IMR-90 (cell line): ENCODE data around the gene GDF15. TPM values are rescaled to one million over a fixed set of nuclear protein-coding genes. Genes with fewer than 3 reads are reported as not detected.

ENCODE experiments used
- ATAC-seq: fragments of 200-7000 bp; cut with Tn5 transposase; 2 replicates; pipeline ENCODE4 v1.9.1; 2020; ENCODE audit warnings: low read depth, mild to moderate bottlenecking, moderate library complexity
- BruUV-seq: library from RNA; stranded (reverse); fragments of 400-500 nt; replicated peaks from 2 replicates; lab custom pipeline; 2021; lab: Mats Ljungman, UMichigan
- CTCF ChIA-PET: fragments of 300-600 bp; formaldehyde crosslinking; extraction: SDS; loops from one replicate; lab custom pipeline; 2021; ENCODE audit warnings: antibody characterized with exemption; lab: Yijun Ruan, JAX
- POLR2A ChIA-PET: fragments of 300-600 bp; sonication (Branson Sonifier 250); formaldehyde crosslinking; loops from one replicate; lab custom pipeline; 2022; ENCODE audit warnings: antibody characterized with exemption; ENCODE audit not compliant: unreplicated experiment; lab: Charles Lee
- DNase-seq: peaks from one replicate; pipeline ENCODE4 v3.0.0; 2013
- H2AFZ ChIP-seq: replicated peaks from 2 replicates; pipeline ENCODE3; 2013; ENCODE audit warnings: low read length, mild to moderate bottlenecking; ENCODE audit not compliant: poor library complexity
- H2AK5ac ChIP-seq: 2 replicates; pipeline ENCODE4 v1.6.1; 2013; ENCODE audit warnings: low read depth, low read length, inconsistent platforms
- H2AK9ac ChIP-seq: replicated peaks from 2 replicates; pipeline ENCODE3; 2013; ENCODE audit warnings: mild to moderate bottlenecking, low read depth, low read length, moderate library complexity; ENCODE audit not compliant: poor library complexity
- H2BK120ac ChIP-seq: 2 replicates; pipeline ENCODE4 v1.6.1; 2013; ENCODE audit warnings: low read depth, low read length, inconsistent platforms
- H2BK15ac ChIP-seq: 3 replicates; pipeline ENCODE4 v1.6.1; 2013; ENCODE audit warnings: low read depth, low read length, inconsistent platforms
- H2BK20ac ChIP-seq: 2 replicates; pipeline ENCODE4 v1.6.1; 2013; ENCODE audit warnings: low read depth, mild to moderate bottlenecking, inconsistent platforms, low read length, moderate library complexity
- H2BK5ac ChIP-seq: 2 replicates; pipeline ENCODE4 v1.6.1; 2013; ENCODE audit warnings: mild to moderate bottlenecking, low read depth, low read length, inconsistent platforms; ENCODE audit not compliant: poor library complexity, severe bottlenecking
- H3K14ac ChIP-seq: replicated peaks from 2 replicates; pipeline ENCODE4 v1.6.1; 2013; ENCODE audit warnings: low read depth, low read length, inconsistent platforms
- H3K18ac ChIP-seq: 2 replicates; pipeline ENCODE4 v1.6.1; 2013; ENCODE audit warnings: low read depth, low read length, control low read depth
- H3K23ac ChIP-seq: 2 replicates; pipeline ENCODE4 v1.6.1; 2013; ENCODE audit warnings: low read depth, low read length, inconsistent platforms
- H3K27ac ChIP-seq: 2 replicates; pipeline ENCODE4 v1.5.1; 2013; ENCODE audit warnings: mild to moderate bottlenecking, control low read depth, low read length; ENCODE audit not compliant: insufficient read depth
- H3K27me3 ChIP-seq: 2 replicates; pipeline ENCODE4 v1.6.1; 2013; ENCODE audit warnings: low read length; ENCODE audit not compliant: control insufficient read depth, insufficient read depth
- H3K36me3 ChIP-seq: 2 replicates; pipeline ENCODE4 v1.6.1; 2013; ENCODE audit warnings: low read length, mixed read lengths; ENCODE audit not compliant: control insufficient read depth, insufficient read depth
- H3K4ac ChIP-seq: 2 replicates; pipeline ENCODE4 v1.6.1; 2013; ENCODE audit warnings: low read depth, low read length, inconsistent platforms
- H3K4me1 ChIP-seq: 2 replicates; pipeline ENCODE4 v1.6.1; 2013; ENCODE audit warnings: low read length, mixed read lengths; ENCODE audit not compliant: control insufficient read depth, insufficient read depth
- H3K4me2 ChIP-seq: 2 replicates; pipeline ENCODE4 v1.6.1; 2013; ENCODE audit warnings: low read depth, mild to moderate bottlenecking, control low read depth, low read length, moderate library complexity
- H3K4me3 ChIP-seq: 2 replicates; pipeline ENCODE4 v1.5.1; 2013; ENCODE audit warnings: low read depth, mild to moderate bottlenecking, control low read depth, low read length, moderate library complexity; ENCODE audit not compliant: insufficient read depth
- H3K56ac ChIP-seq: 2 replicates; pipeline ENCODE4 v1.6.1; 2013; ENCODE audit warnings: low read length, inconsistent platforms; ENCODE audit not compliant: insufficient read depth; ENCODE audit errors: extremely low read depth
- H3K79me1 ChIP-seq, 2 experiments: 2 replicates each; pipeline ENCODE4 v1.6.1; 2013; ENCODE audit warnings: low read length in 2 of 2, inconsistent platforms in 1 of 2, low read depth in 1 of 2
- H3K9ac ChIP-seq: 2 replicates; pipeline ENCODE4 v1.6.1; 2013; ENCODE audit warnings: low read depth, low read length, control low read depth
- H3K9me1 ChIP-seq: 2 replicates; pipeline ENCODE4 v1.6.1; 2013; ENCODE audit warnings: low read length, inconsistent platforms; ENCODE audit not compliant: insufficient read depth
- H3K9me3 ChIP-seq: 2 replicates; pipeline ENCODE4 v1.6.1; 2013; ENCODE audit warnings: low read length; ENCODE audit not compliant: control insufficient read depth, insufficient read depth
- H4K20me1 ChIP-seq: 2 replicates; pipeline ENCODE4 v1.6.1; 2013; ENCODE audit warnings: low read length, inconsistent platforms; ENCODE audit not compliant: insufficient read depth
- H4K5ac ChIP-seq: 2 replicates; pipeline ENCODE4 v1.6.1; 2013; ENCODE audit warnings: mild to moderate bottlenecking, low read depth, low read length, control low read depth
- H4K8ac ChIP-seq, 2 experiments: 2 replicates each; pipeline ENCODE4 v1.6.1; 2013; ENCODE audit warnings: low read depth in 2 of 2, low read length in 2 of 2, control low read depth in 1 of 2, inconsistent platforms in 1 of 2
- H4K91ac ChIP-seq: 2 replicates; pipeline ENCODE4 v1.6.1; 2013; ENCODE audit warnings: low read depth, low read length, inconsistent platforms; ENCODE audit not compliant: insufficient read depth
- BHLHE40 ChIP-seq: fragments of 150-350 bp; IDR thresholded peaks from 2 replicates; pipeline ENCODE4 v1.6.1; 2016; ENCODE audit warnings: mild to moderate bottlenecking, low read depth, low read length
- CEBPB ChIP-seq: IDR thresholded peaks from 2 replicates; pipeline ENCODE4 v1.6.1; 2012; ENCODE audit warnings: low read depth, low read length, improper control_type of control experiment
- FOS ChIP-seq: fragments of 150-350 bp; IDR thresholded peaks from 2 replicates; pipeline ENCODE4 v1.6.1; 2016; ENCODE audit warnings: low read depth, low read length
- MAFK ChIP-seq: IDR thresholded peaks from 2 replicates; pipeline ENCODE4 v1.6.1; 2012; ENCODE audit warnings: low read depth, low read length, improper control_type of control experiment
- MAZ ChIP-seq: IDR thresholded peaks from 2 replicates; pipeline ENCODE4 v1.6.1; 2012; ENCODE audit warnings: low read depth, mild to moderate bottlenecking, low read length, improper control_type of control experiment, moderate library complexity, borderline replicate concordance
- MXI1 ChIP-seq: IDR thresholded peaks from 2 replicates; pipeline ENCODE4 v1.6.1; 2012; ENCODE audit warnings: low read depth, mild to moderate bottlenecking, low read length, moderate library complexity, borderline replicate concordance
- NFE2L2 ChIP-seq: fragments of 150-350 bp; IDR thresholded peaks from 2 replicates; pipeline ENCODE4 v1.6.1; 2016; ENCODE audit warnings: low read depth, mild to moderate bottlenecking, low read length
- POLR2A ChIP-seq: IDR thresholded peaks from 2 replicates; pipeline ENCODE4 v1.6.1; 2012; ENCODE audit warnings: mild to moderate bottlenecking, low read depth, low read length
- RAD21 ChIP-seq: IDR thresholded peaks from 2 replicates; pipeline ENCODE4 v1.6.1; 2012; ENCODE audit warnings: low read length, improper control_type of control experiment
- RCOR1 ChIP-seq: IDR thresholded peaks from 2 replicates; pipeline ENCODE4 v1.6.1; 2012; ENCODE audit warnings: mild to moderate bottlenecking, low read length, improper control_type of control experiment; ENCODE audit not compliant: insufficient replicate concordance
- RFX5 ChIP-seq: IDR thresholded peaks from 2 replicates; pipeline ENCODE4 v1.8.0; 2012; ENCODE audit warnings: low read depth, mild to moderate bottlenecking, low read length, moderate library complexity
- SMC3 ChIP-seq: fragments of 150-350 bp; IDR thresholded peaks from 2 replicates; pipeline ENCODE4 v1.6.1; 2016; ENCODE audit warnings: low read depth, mild to moderate bottlenecking, antibody characterized with exemption, low read length, moderate library complexity
- WGBS, 2 experiments: methylation state at CpG; one replicate each; pipeline versions ENCODE4 v1.1.5 to v1.1.7; 2013; ENCODE audit warnings: missing lambda C conversion rate in 2 of 2; ENCODE audit not compliant: insufficient read length in 1 of 2; ENCODE audit errors: extremely low coverage in 2 of 2; 5-methylcytosine and 5-hydroxymethylcytosine counted together
- dilution Hi-C: fragments of 300-500 bp; cut with HindIII; formaldehyde crosslinking; loops from one replicate; pipeline ENCODE4 v1.14.3; 2018; ENCODE audit warnings: low sequenced_read_pairs; ENCODE audit not compliant: unreplicated experiment
- in situ Hi-C: fragments of 300-500 bp; cut with MboI; formaldehyde crosslinking; loops from 3 replicates; pipeline ENCODE4 v1.14.3; 2019; ENCODE audit warnings: low sequenced_read_pairs, inconsistent platforms, mixed read lengths
- intact Hi-C: fragments of 100-400 bp; cut with micrococcal nuclease; formaldehyde crosslinking; loops from 2 replicates; pipeline ENCODE4 v1.10.0; 2022
- polyA plus RNA-seq, 3 experiments: library from polyadenylated mRNA; depleted of rRNA; stranded (reverse); fragments of >200 nt; gene quantifications; 2 replicates each; pipeline ENCODE4 v1.2.3, GENCODE V29; 2012; ENCODE audit warnings: low replicate concordance in 1 of 3
- total RNA-seq: library from RNA; depleted of rRNA; stranded (reverse); fragments of >200 nt; gene quantifications from 2 replicates; pipeline ENCODE4 v1.2.3, GENCODE V29; 2012
- TF ChIP-seq, protein P1 (sequence below): fragments of 150-350 bp; IDR thresholded peaks from 2 replicates; pipeline ENCODE4 v1.6.1; 2016; ENCODE audit warnings: low read depth, mild to moderate bottlenecking, low read length, moderate library complexity, borderline replicate concordance
- TF ChIP-seq, protein P2 (sequence below): fragments of 150-350 bp; IDR thresholded peaks from 2 replicates; pipeline ENCODE4 v1.6.1; 2017; ENCODE audit warnings: mild to moderate bottlenecking, antibody characterized with exemption, low read length, low read depth
- TF ChIP-seq, protein P3 (sequence below): conservative IDR thresholded peaks from 2 replicates; pipeline ENCODE4 v1.5.1; 2012; ENCODE audit warnings: mild to moderate bottlenecking, low read depth, low read length, improper control_type of control experiment

Gene GDF15
- total and polyA plus RNA-seq, 2 of the 4 experiments (the other 2 are of a cell fraction) = 5.6 to 49.8 TPM

DNA sequence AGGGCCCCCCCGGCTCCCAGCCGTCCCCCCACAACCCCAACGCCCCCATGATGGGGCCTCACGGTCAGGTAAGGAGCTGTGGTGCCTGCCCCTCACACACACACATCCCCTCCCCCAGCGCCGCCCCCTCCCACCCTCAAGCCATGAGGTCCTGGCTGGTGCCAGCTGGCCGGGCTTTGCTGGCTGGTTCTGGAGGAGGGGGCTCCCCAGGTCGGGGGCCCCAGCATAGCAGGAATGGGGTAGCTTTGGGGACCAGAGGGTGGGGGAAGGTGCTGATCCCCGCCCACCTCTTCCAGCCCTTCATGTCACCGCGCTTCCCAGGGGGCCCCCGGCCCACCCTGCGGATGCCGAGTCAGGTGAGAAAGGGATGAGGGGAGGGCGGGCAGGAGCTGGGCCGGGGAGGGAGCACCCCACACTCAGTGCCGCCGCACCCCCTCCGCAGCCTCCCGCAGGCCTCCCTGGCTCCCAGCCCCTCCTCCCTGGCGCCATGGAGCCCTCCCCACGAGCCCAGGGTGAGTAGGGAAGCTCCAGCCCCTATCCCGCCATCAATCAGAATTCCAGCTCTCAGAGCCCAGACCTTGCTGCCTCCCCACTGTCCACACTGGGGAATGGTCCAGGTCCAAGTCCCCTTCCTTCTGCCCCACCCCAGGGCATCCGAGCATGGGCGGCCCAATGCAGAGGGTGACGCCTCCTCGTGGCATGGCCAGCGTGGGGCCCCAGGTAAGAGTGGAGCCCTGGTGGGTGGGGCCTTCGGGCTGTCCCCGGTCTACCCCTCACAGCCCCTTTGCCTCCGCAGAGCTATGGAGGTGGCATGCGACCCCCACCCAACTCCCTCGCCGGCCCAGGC is 45.6 kb downstream of the GDF15 start:
- Histone ChIP-seq H3K56ac (no peak overlapping the region), H4K91ac (no peak overlapping the region), H2AK5ac (no peak overlapping the region), H4K8ac (no peak overlapping the region), H3K9me1 (peaks cover 7% of the 10 kb centered on the region), H3K36me3 (peaks cover 13% of the 10 kb centered on the region; the same call in 1 of the 2 replicates), H3K18ac (no peak overlapping the region), H3K23ac (no peak overlapping the region), H3K4me2 (no peak overlapping the region), H3K4me3 (no peak overlapping the region), H4K5ac (no peak overlapping the region), H3K4ac (no peak overlapping the region), H2BK20ac (no peak overlapping the region), H2BK120ac (no peak overlapping the region), H3K79me1 (peaks cover 7 to 47% of the 10 kb centered on the region in 2 experiments; a peak in 2 of 4 replicates), H2BK5ac (no peak overlapping the region), H3K9ac (no peak overlapping the region), H3K4me1 (peaks cover 11% of the 10 kb centered on the region), H3K27ac (no peak overlapping the region), H4K20me1 (peaks cover 29% of the 10 kb centered on the region), H2AK9ac (no peak overlapping the region), H2BK15ac (no peak overlapping the region), H3K27me3 (no peaks in the 10 kb centered on the region), H3K9me3 (no peaks in the 10 kb centered on the region), H2AFZ (no peak overlapping the region), H3K14ac (no peak overlapping the region)
- dilution Hi-C loops (no loop called here), intact Hi-C loops (no loop called here), in situ Hi-C loops (no loop called here)
- POLR2A ChIA-PET = interaction anchor here (0.6 kb wide), 1 partner anchor 86 kb away, joined by 26 read pairs; no protein-coding TSS in a partner anchor
- TF ChIP-seq MXI1 (no peak), RCOR1 (no peak), MAZ (no peak), POLR2A (no peak), RAD21 (no peak), RFX5 (no peak), MAFK (no peak), FOS (no peak), NFE2L2 (no peak), CEBPB (no peak), BHLHE40 (no peak), SMC3 (no peak)
- TF ChIP-seq, protein P1, sequence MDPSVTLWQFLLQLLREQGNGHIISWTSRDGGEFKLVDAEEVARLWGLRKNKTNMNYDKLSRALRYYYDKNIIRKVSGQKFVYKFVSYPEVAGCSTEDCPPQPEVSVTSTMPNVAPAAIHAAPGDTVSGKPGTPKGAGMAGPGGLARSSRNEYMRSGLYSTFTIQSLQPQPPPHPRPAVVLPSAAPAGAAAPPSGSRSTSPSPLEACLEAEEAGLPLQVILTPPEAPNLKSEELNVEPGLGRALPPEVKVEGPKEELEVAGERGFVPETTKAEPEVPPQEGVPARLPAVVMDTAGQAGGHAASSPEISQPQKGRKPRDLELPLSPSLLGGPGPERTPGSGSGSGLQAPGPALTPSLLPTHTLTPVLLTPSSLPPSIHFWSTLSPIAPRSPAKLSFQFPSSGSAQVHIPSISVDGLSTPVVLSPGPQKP = no peak
- TF ChIP-seq, protein P2, sequence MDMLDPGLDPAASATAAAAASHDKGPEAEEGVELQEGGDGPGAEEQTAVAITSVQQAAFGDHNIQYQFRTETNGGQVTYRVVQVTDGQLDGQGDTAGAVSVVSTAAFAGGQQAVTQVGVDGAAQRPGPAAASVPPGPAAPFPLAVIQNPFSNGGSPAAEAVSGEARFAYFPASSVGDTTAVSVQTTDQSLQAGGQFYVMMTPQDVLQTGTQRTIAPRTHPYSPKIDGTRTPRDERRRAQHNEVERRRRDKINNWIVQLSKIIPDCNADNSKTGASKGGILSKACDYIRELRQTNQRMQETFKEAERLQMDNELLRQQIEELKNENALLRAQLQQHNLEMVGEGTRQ = no peak
- TF ChIP-seq, protein P3, sequence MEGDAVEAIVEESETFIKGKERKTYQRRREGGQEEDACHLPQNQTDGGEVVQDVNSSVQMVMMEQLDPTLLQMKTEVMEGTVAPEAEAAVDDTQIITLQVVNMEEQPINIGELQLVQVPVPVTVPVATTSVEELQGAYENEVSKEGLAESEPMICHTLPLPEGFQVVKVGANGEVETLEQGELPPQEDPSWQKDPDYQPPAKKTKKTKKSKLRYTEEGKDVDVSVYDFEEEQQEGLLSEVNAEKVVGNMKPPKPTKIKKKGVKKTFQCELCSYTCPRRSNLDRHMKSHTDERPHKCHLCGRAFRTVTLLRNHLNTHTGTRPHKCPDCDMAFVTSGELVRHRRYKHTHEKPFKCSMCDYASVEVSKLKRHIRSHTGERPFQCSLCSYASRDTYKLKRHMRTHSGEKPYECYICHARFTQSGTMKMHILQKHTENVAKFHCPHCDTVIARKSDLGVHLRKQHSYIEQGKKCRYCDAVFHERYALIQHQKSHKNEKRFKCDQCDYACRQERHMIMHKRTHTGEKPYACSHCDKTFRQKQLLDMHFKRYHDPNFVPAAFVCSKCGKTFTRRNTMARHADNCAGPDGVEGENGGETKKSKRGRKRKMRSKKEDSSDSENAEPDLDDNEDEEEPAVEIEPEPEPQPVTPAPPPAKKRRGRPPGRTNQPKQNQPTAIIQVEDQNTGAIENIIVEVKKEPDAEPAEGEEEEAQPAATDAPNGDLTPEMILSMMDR = no peak
- BruUV-seq = no TSS peak
- 87% methylated on average over 3 of the region's 34 CpGs; no CpG with 5 or more reads in 1 of the 2 experiments for WGBS, 2 experiments
- no peak for DNase-seq
- no peak for ATAC-seq
- CTCF ChIA-PET = no interaction called here
